H1 (cell line): ENCODE results near the gene CDH12. TPM values are rescaled to one million over a fixed set of nuclear protein-coding genes. Genes with fewer than 3 reads are reported as not detected.

ENCODE experiments used
- CTCF ChIA-PET: fragments of 300-600 bp; sonication (Branson Sonifier 250); formaldehyde crosslinking; loops from one replicate; lab custom pipeline; 2021; ENCODE audit not compliant: partially characterized antibody; lab: Charles Lee
- POLR2A ChIA-PET: fragments of 300-600 bp; sonication (Branson Sonifier 250); formaldehyde crosslinking; loops from one replicate; lab custom pipeline; 2021; ENCODE audit warnings: inconsistent platforms; ENCODE audit not compliant: partially characterized antibody; lab: Charles Lee
- DNase-seq, 2 experiments: peaks; one replicate each; pipeline versions ENCODE4 v3.0.0 to v3.0.0-alpha.2; 2010 to 2022; ENCODE audit warnings: low spot score in 2 of 2, low read depth in 1 of 2, mixed read lengths in 1 of 2
- FAIRE-seq: peaks from 2 replicates; lab custom pipeline; 2011; peaks lifted over from hg19 to GRCh38; lab: Jason Lieb, UNC
- H2AFZ ChIP-seq: 2 replicates; pipeline ENCODE4 v1.8.1; 2012; ENCODE audit warnings: low read length, inconsistent platforms
- H2AK5ac ChIP-seq: 2 replicates; pipeline ENCODE4 v1.6.1; 2013; ENCODE audit warnings: low read depth, low read length
- H2BK120ac ChIP-seq: replicated peaks from 2 replicates; pipeline ENCODE3; 2013; ENCODE audit warnings: low read depth, low read length, inconsistent platforms
- H2BK12ac ChIP-seq: 2 replicates; pipeline ENCODE4 v1.6.1; 2013; ENCODE audit warnings: low read depth, low read length
- H2BK15ac ChIP-seq: 2 replicates; pipeline ENCODE4 v1.6.1; 2013; ENCODE audit warnings: low read length
- H2BK20ac ChIP-seq: 2 replicates; pipeline ENCODE4 v1.6.1; 2013; ENCODE audit warnings: low read length
- H2BK5ac ChIP-seq: 2 replicates; pipeline ENCODE4 v1.6.1; 2013; ENCODE audit warnings: low read depth, low read length
- H3K14ac ChIP-seq: 2 replicates; pipeline ENCODE4 v1.6.1; 2013; ENCODE audit warnings: inconsistent platforms; ENCODE audit not compliant: insufficient read length
- H3K18ac ChIP-seq: 2 replicates; pipeline ENCODE4 v1.6.1; 2013; ENCODE audit warnings: low read length; ENCODE audit errors: extremely low read depth
- H3K23ac ChIP-seq: 2 replicates; pipeline ENCODE4 v1.6.1; 2013; ENCODE audit warnings: inconsistent platforms; ENCODE audit not compliant: insufficient read length
- H3K23me2 ChIP-seq: 2 replicates; pipeline ENCODE4 v1.6.1; 2013; ENCODE audit warnings: low read depth, low read length
- H3K27ac ChIP-seq: 2 replicates; pipeline ENCODE4 v1.6.1; 2011; ENCODE audit warnings: low read depth, low read length, inconsistent platforms
- H3K27me3 ChIP-seq, 4 experiments: replicated peaks in 1 of 4; 1 replicate in 1 of 4; 2 replicates in 3 of 4; pipeline versions ENCODE4 v1.6.1 to v1.8.1; 2011 to 2013; ENCODE audit warnings: low read length in 3 of 4, mild to moderate bottlenecking in 3 of 4, inconsistent platforms in 2 of 4, mixed read lengths in 2 of 4, moderate library complexity in 1 of 4; ENCODE audit not compliant: control insufficient read depth in 3 of 4, insufficient read depth in 3 of 4; ENCODE audit errors: extremely low read depth in 1 of 4
- H3K36me3 ChIP-seq, 4 experiments: 2 replicates each; pipeline versions ENCODE4 v1.6.1 to v1.8.1; 2011 to 2013; ENCODE audit warnings: mild to moderate bottlenecking in 4 of 4, low read length in 3 of 4, moderate library complexity in 2 of 4, control low read depth in 1 of 4, inconsistent platforms in 1 of 4; ENCODE audit not compliant: insufficient read depth in 4 of 4, control insufficient read depth in 2 of 4
- H3K4ac ChIP-seq: replicated peaks from 2 replicates; pipeline ENCODE3; 2013; ENCODE audit warnings: low read length, low read depth, mixed read lengths, inconsistent platforms; ENCODE audit not compliant: insufficient read length
- H3K4me1 ChIP-seq, 4 experiments: replicated peaks in 1 of 4; 1 replicate in 1 of 4; 2 replicates in 3 of 4; pipeline versions ENCODE4 v1.6.1 to v1.8.1; 2011 to 2013; ENCODE audit warnings: low read length in 3 of 4, inconsistent platforms in 2 of 4, mixed read lengths in 1 of 4; ENCODE audit not compliant: insufficient read depth in 4 of 4, control insufficient read depth in 3 of 4
- H3K4me2 ChIP-seq, 2 experiments: 2 replicates each; pipeline versions ENCODE4 v1.6.1 to v1.8.1; 2011 to 2013; ENCODE audit warnings: low read depth in 2 of 2, low read length in 2 of 2, control low read depth in 1 of 2, inconsistent platforms in 1 of 2, mild to moderate bottlenecking in 1 of 2; ENCODE audit not compliant: insufficient read depth in 1 of 2
- H3K4me3 ChIP-seq, 4 experiments: fragments of 200-600, 300-600 bp in 1 of 4; sonication (generic), shearing (Covaris generic), sonication (Bioruptor Twin) in 1 of 4; 2 replicates each; pipeline versions ENCODE4 v1.5.1 to v1.8.1; 2011 to 2016; ENCODE audit warnings: low read length in 4 of 4, low read depth in 3 of 4, control low read depth in 2 of 4, inconsistent platforms in 2 of 4, mild to moderate bottlenecking in 2 of 4, mixed read lengths in 1 of 4, moderate library complexity in 1 of 4; ENCODE audit not compliant: insufficient read depth in 2 of 4; ENCODE audit errors: extremely low read depth in 1 of 4
- H3K56ac ChIP-seq: replicated peaks from 2 replicates; pipeline ENCODE3; 2013; ENCODE audit warnings: low read depth, mild to moderate bottlenecking, mixed read lengths, low read length, inconsistent platforms; ENCODE audit not compliant: insufficient read length
- H3K79me1 ChIP-seq: 2 replicates; pipeline ENCODE4 v1.6.1; 2013; ENCODE audit warnings: low read depth, low read length, control low read depth
- H3K79me2 ChIP-seq, 2 experiments: 2 replicates each; pipeline versions ENCODE4 v1.6.1 to v1.8.1; 2012 to 2013; ENCODE audit warnings: low read length in 2 of 2, mild to moderate bottlenecking in 2 of 2, inconsistent platforms in 1 of 2; ENCODE audit not compliant: insufficient read depth in 2 of 2, control insufficient read depth in 1 of 2
- H3K9ac ChIP-seq, 4 experiments: replicated peaks in 1 of 4; 1 replicate in 1 of 4; 2 replicates in 3 of 4; pipeline versions ENCODE4 v1.6.1 to v1.8.1; 2011 to 2013; ENCODE audit warnings: low read depth in 3 of 4, low read length in 3 of 4, control low read depth in 2 of 4, mild to moderate bottlenecking in 2 of 4, moderate library complexity in 2 of 4, inconsistent platforms in 1 of 4; ENCODE audit errors: extremely low read depth in 1 of 4
- H3K9me3 ChIP-seq, 2 experiments: 2 replicates each; pipeline versions ENCODE4 v1.6.1 to v1.8.1; 2012 to 2013; ENCODE audit warnings: mild to moderate bottlenecking in 2 of 2, moderate library complexity in 2 of 2, control low read depth in 1 of 2, inconsistent platforms in 1 of 2, low read depth in 1 of 2, low read length in 1 of 2, mixed read lengths in 1 of 2; ENCODE audit not compliant: insufficient read depth in 2 of 2
- H4K20me1 ChIP-seq, 2 experiments: replicated peaks in 1 of 2; 2 replicates each; pipeline versions ENCODE3 to v1.8.1; 2011 to 2013; ENCODE audit warnings: inconsistent platforms in 2 of 2, low read length in 2 of 2, mild to moderate bottlenecking in 1 of 2; ENCODE audit not compliant: insufficient read depth in 2 of 2, control insufficient read depth in 1 of 2
- H4K5ac ChIP-seq: 2 replicates; pipeline ENCODE4 v1.6.1; 2013; ENCODE audit warnings: low read length, low read depth, mixed read lengths, inconsistent platforms; ENCODE audit not compliant: insufficient read length
- H4K8ac ChIP-seq: 2 replicates; pipeline ENCODE4 v1.8.0; 2013; ENCODE audit warnings: mild to moderate bottlenecking, moderate library complexity, low read length, inconsistent platforms; ENCODE audit not compliant: insufficient read depth; ENCODE audit errors: extremely low read depth
- H4K91ac ChIP-seq: replicated peaks from 2 replicates; pipeline ENCODE3; 2013; ENCODE audit warnings: low read length, mixed read lengths, inconsistent platforms; ENCODE audit not compliant: insufficient read length
- BCL11A ChIP-seq, 2 experiments: IDR thresholded peaks; one replicate each; pipeline ENCODE4 v1.6.1; 2011; ENCODE audit warnings: low read depth in 2 of 2, low read length in 2 of 2, mild to moderate bottlenecking in 2 of 2
- BRCA1 ChIP-seq: IDR thresholded peaks from 2 replicates; pipeline ENCODE4 v1.6.1; 2012; ENCODE audit warnings: low read depth, low read length, improper control_type of control experiment
- CEBPB ChIP-seq: IDR thresholded peaks from 2 replicates; pipeline ENCODE4 v1.6.1; 2012; ENCODE audit warnings: low read depth, low read length
- KDM1A ChIP-seq: fragments of 200-600, 300-600 bp; sonication (generic); IDR thresholded peaks from 2 replicates; pipeline ENCODE4 v1.7.1; 2016; ENCODE audit warnings: mild to moderate bottlenecking, low read length, borderline replicate concordance
- KDM4A ChIP-seq: IDR thresholded peaks from one replicate; pipeline ENCODE4 v1.7.1; 2012; ENCODE audit warnings: low read depth, mild to moderate bottlenecking, moderate library complexity, low read length, inconsistent platforms; ENCODE audit not compliant: severe bottlenecking
- MAX ChIP-seq: IDR thresholded peaks from 2 replicates; pipeline ENCODE4 v1.6.1; 2012; ENCODE audit warnings: inconsistent platforms
- NANOG ChIP-seq: IDR thresholded peaks from 2 replicates; pipeline ENCODE4 v1.6.1; 2011; ENCODE audit warnings: low read length, low read depth, mild to moderate bottlenecking, inconsistent platforms; ENCODE audit not compliant: insufficient read depth, poor library complexity, severe bottlenecking
- PHF8 ChIP-seq: fragments of 200-600 bp; sonication (generic); conservative IDR thresholded peaks from 2 replicates; pipeline ENCODE4 v1.7.1; 2012; ENCODE audit warnings: low read depth, mild to moderate bottlenecking, inconsistent platforms, low read length, moderate library complexity
- SP1 ChIP-seq: IDR thresholded peaks from 2 replicates; pipeline ENCODE4 v1.6.1; 2011; ENCODE audit warnings: low read depth, low read length
- SRF ChIP-seq: IDR thresholded peaks from 2 replicates; pipeline ENCODE4 v1.6.1; 2011; ENCODE audit warnings: mild to moderate bottlenecking, low read depth, low read length, moderate library complexity
- TAF1 ChIP-seq: IDR thresholded peaks from 2 replicates; pipeline ENCODE4 v1.6.1; 2011; ENCODE audit warnings: mild to moderate bottlenecking, low read depth, low read length
- TAF7 ChIP-seq: optimal IDR thresholded peaks from 2 replicates; pipeline ENCODE3; 2011; ENCODE audit warnings: low read depth, mild to moderate bottlenecking, inconsistent platforms, low read length, moderate library complexity, borderline replicate concordance
- WGBS, 2 experiments: shearing (Covaris generic) in 1 of 2; methylation state at CpG; one replicate each; pipeline versions ENCODE4 v1.1.6 to v1.1.7; 2013 to 2015; ENCODE audit warnings: low lambda C conversion rate in 2 of 2, mixed read lengths in 2 of 2, inconsistent platforms in 1 of 2, low coverage in 1 of 2, missing lambda C conversion rate in 1 of 2; ENCODE audit not compliant: insufficient replicate concordance in 2 of 2, insufficient coverage in 1 of 2, insufficient read length in 1 of 2; ENCODE audit errors: extremely low coverage in 1 of 2, missing lambda C conversion rate in 1 of 2; 5-methylcytosine and 5-hydroxymethylcytosine counted together
- polyA plus RNA-seq, 7 experiments: library from polyadenylated mRNA; depleted of rRNA in 3 of 7; stranded (reverse) in 5 of 7; unstranded in 2 of 7; fragments of >200 nt in 5 of 7; fragments of 200-250 nt in 2 of 7; gene quantifications; 1 replicate in 5 of 7; 2 replicates in 1 of 7; 4 replicates in 1 of 7; pipeline versions ENCODE4 v1.2.1 to v1.2.3, GENCODE V29; 2011 to 2013; ENCODE audit warnings: missing spikeins in 2 of 7, mixed read lengths in 2 of 7
- total RNA-seq: library from RNA; stranded (reverse); fragmentation: NEBNext Ultra II Directional; extraction: Animal tissue kit (Norgen Biotek cat#: 25700); gene quantifications from 2 replicates; pipeline ENCODE4 v1.2.1, GENCODE V29; 2021
- TF ChIP-seq, protein P1 (sequence below): IDR thresholded peaks from 2 replicates; pipeline ENCODE4 v1.6.1; 2012; ENCODE audit warnings: low read length, inconsistent platforms

CDH12 gene
- total and polyA plus RNA-seq, 2 of the 8 experiments (the other 6 are each of a cell fraction or from before 2014, with no cell fraction given), result 0.03 TPM; not detected in 1

DNA sequence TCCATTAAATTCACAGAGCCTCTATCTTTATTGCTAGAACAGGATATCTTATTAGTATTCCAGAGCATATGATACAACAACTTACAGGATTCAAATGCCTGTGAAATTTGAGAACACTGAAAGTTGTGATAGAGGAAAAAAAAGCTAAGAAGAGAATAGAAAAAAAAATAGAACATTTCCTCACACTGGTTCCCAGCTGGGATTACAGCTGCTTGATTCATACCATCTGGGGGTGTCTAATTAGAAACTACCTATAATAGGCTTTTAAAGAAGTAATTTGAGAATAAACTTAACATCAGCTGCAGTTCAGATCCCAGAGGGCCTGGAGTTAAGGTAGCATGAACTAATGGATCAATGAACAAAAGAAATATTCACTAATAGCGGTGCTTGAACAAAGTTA lies 922.0 kb downstream of the CDH12 start:
- no peak overlapping the region for H3K14ac ChIP-seq
- 86% methylated on average over 1 of the region's 1 CpG; no CpG with 5 or more reads in 1 of the 2 experiments for WGBS, 2 experiments
- no peak overlapping the region for H3K4me3 ChIP-seq
- H3K56ac ChIP-seq, result no peak overlapping the region
- ChIA-PET POLR2A (no interaction called here), CTCF (interaction anchor here (1.3 kb wide), 1 partner anchor 11 kb away, joined by 4 read pairs; no protein-coding TSS in a partner anchor)
- DNase-seq, result no peak
- H3K23ac ChIP-seq, result no peak overlapping the region
- no peak overlapping the region for H4K8ac ChIP-seq
- H3K27ac ChIP-seq, result no peak overlapping the region
- no peak overlapping the region for H4K5ac ChIP-seq
- H3K23me2 ChIP-seq, result no peaks in the 10 kb centered on the region; the same call in 1 of the 2 replicates
- no peak for FAIRE-seq
- no peak overlapping the region for H4K91ac ChIP-seq
- H3K4ac ChIP-seq, result no peak overlapping the region
- no peak overlapping the region for H2BK15ac ChIP-seq
- no peak overlapping the region for H3K18ac ChIP-seq
- no peak overlapping the region for H3K4me2 ChIP-seq
- no peak overlapping the region for H3K9ac ChIP-seq
- H3K79me1 ChIP-seq, result no peaks in the 10 kb centered on the region
- no peak overlapping the region for H2AK5ac ChIP-seq
- H3K27me3 ChIP-seq, result no peaks in the 10 kb centered on the region
- H2BK5ac ChIP-seq, result no peak overlapping the region
- no peak overlapping the region for H2AFZ ChIP-seq
- H2BK120ac ChIP-seq, result no peak overlapping the region
- no peaks in the 10 kb centered on the region for H3K4me1 ChIP-seq
- H4K20me1 ChIP-seq, result no peaks in the 10 kb centered on the region
- H3K36me3 ChIP-seq, result no peaks in the 10 kb centered on the region
- H2BK12ac ChIP-seq, result no peak overlapping the region
- H2BK20ac ChIP-seq, result no peak overlapping the region
- H3K79me2 ChIP-seq, result no peaks in the 10 kb centered on the region
- peaks cover 4 to 6% of the 10 kb centered on the region in 2 experiments; a peak in 1 of 4 replicates for H3K9me3 ChIP-seq
- TF ChIP-seq BCL11A (IDR thresholded peaks at IDR 0.05; ENCODE audit: low read depth in 2 of 2, low read length in 2 of 2) (no peak), KDM1A (no peak), NANOG (no peak), BRCA1 (no peak), MAX (no peak), TAF1 (no peak), CEBPB (no peak), PHF8 (no peak), SP1 (no peak), SRF (no peak), TAF7 (no peak), KDM4A (no peak)
- TF ChIP-seq, protein P1, sequence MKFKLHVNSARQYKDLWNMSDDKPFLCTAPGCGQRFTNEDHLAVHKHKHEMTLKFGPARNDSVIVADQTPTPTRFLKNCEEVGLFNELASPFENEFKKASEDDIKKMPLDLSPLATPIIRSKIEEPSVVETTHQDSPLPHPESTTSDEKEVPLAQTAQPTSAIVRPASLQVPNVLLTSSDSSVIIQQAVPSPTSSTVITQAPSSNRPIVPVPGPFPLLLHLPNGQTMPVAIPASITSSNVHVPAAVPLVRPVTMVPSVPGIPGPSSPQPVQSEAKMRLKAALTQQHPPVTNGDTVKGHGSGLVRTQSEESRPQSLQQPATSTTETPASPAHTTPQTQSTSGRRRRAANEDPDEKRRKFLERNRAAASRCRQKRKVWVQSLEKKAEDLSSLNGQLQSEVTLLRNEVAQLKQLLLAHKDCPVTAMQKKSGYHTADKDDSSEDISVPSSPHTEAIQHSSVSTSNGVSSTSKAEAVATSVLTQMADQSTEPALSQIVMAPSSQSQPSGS, result no peak
